Mesendoderm (in vitro differentiated cells): Measurements from ENCODE around the gene GMDS.

Source experiments
- DNase-seq: peaks from one replicate; pipeline ENCODE4 v3.0.0; 2013
- H2AK5ac ChIP-seq: 2 replicates; pipeline ENCODE4 v1.6.1; 2013; ENCODE audit warnings: low read length, inconsistent platforms
- H2BK120ac ChIP-seq: 2 replicates; pipeline ENCODE4 v1.6.1; 2013; ENCODE audit warnings: low read depth, mild to moderate bottlenecking, low read length, moderate library complexity, mixed read lengths
- H2BK15ac ChIP-seq: replicated peaks from 2 replicates; pipeline ENCODE4 v1.6.1; 2013; ENCODE audit warnings: low read depth, mild to moderate bottlenecking, moderate library complexity
- H2BK5ac ChIP-seq: 2 replicates; pipeline ENCODE4 v1.6.1; 2013; ENCODE audit warnings: low read length, inconsistent platforms
- H3K18ac ChIP-seq: 2 replicates; pipeline ENCODE4 v1.6.1; 2013; ENCODE audit warnings: mild to moderate bottlenecking, low read length, mixed read lengths
- H3K23ac ChIP-seq: one replicate; pipeline ENCODE4 v1.6.1; 2013; ENCODE audit warnings: low read length
- H3K27ac ChIP-seq: 2 replicates; pipeline ENCODE4 v1.5.1; 2013; ENCODE audit warnings: low read depth, mild to moderate bottlenecking, inconsistent platforms, low read length, moderate library complexity
- H3K27me3 ChIP-seq: 2 replicates; pipeline ENCODE4 v1.6.1; 2013; ENCODE audit warnings: low read length, control low read depth, mild to moderate bottlenecking, inconsistent platforms; ENCODE audit not compliant: insufficient read depth, poor library complexity
- H3K36me3 ChIP-seq: 2 replicates; pipeline ENCODE4 v1.6.1; 2013; ENCODE audit warnings: low read length, inconsistent platforms; ENCODE audit not compliant: control insufficient read depth, insufficient read depth
- H3K4ac ChIP-seq: one replicate; pipeline ENCODE4 v1.6.1; 2013; ENCODE audit warnings: low read depth, mild to moderate bottlenecking, low read length, moderate library complexity
- H3K4me1 ChIP-seq: 2 replicates; pipeline ENCODE4 v1.6.1; 2013; ENCODE audit warnings: low read depth, low read length, inconsistent platforms; ENCODE audit not compliant: control insufficient read depth
- H3K4me2 ChIP-seq: 2 replicates; pipeline ENCODE4 v1.6.1; 2013; ENCODE audit warnings: low read length
- H3K4me3 ChIP-seq: 2 replicates; pipeline ENCODE4 v1.5.1; 2013; ENCODE audit warnings: mild to moderate bottlenecking, low read length
- H3K56ac ChIP-seq: one replicate; pipeline ENCODE4 v1.6.1; 2013; ENCODE audit warnings: low read length
- H3K79me1 ChIP-seq: 2 replicates; pipeline ENCODE4 v1.6.1; 2013; ENCODE audit warnings: low read length, inconsistent platforms
- H3K79me2 ChIP-seq: 2 replicates; pipeline ENCODE4 v1.6.1; 2013; ENCODE audit warnings: mild to moderate bottlenecking, low read length; ENCODE audit not compliant: control insufficient read depth, insufficient read depth
- H3K9ac ChIP-seq: 2 replicates; pipeline ENCODE4 v1.6.1; 2013; ENCODE audit warnings: low read length, inconsistent platforms
- H4K5ac ChIP-seq: one replicate; pipeline ENCODE4 v1.6.1; 2013; ENCODE audit warnings: low read length
- H4K8ac ChIP-seq: one replicate; pipeline ENCODE4 v1.6.1; 2013; ENCODE audit warnings: low read depth, mild to moderate bottlenecking, control low read depth, low read length, moderate library complexity
- WGBS: extraction: QIAGEN DNeasy Blood & Tissue Kit; methylation state at CpG from one replicate; pipeline ENCODE4 v1.1.7; 2013; ENCODE audit warnings: low lambda C conversion rate, missing lambda C conversion rate; ENCODE audit not compliant: insufficient coverage; ENCODE audit errors: extremely low coverage; 5-methylcytosine and 5-hydroxymethylcytosine counted together

Gene GMDS

GRCh38 chr6:1867197-1867596, 378.2 kb downstream of the GMDS start:
- DNase-seq: no peak
- no peaks in the 10 kb centered on the region for H3K79me2 ChIP-seq
- no peaks in the 10 kb centered on the region for H3K4me1 ChIP-seq
- no peak overlapping the region for H2BK120ac ChIP-seq
- no peak overlapping the region for H3K4me2 ChIP-seq
- H3K27ac ChIP-seq: no peak overlapping the region
- H2AK5ac ChIP-seq: no peak overlapping the region
- no peak overlapping the region for H4K5ac ChIP-seq
- H4K8ac ChIP-seq: no peak overlapping the region
- no peaks in the 10 kb centered on the region for H3K79me1 ChIP-seq
- no peaks in the 10 kb centered on the region for H3K36me3 ChIP-seq
- no peak overlapping the region for H3K18ac ChIP-seq
- WGBS: no CpG with 5 or more reads among the region's 3 CpGs
- H2BK5ac ChIP-seq: no peak overlapping the region
- no peak overlapping the region for H3K23ac ChIP-seq
- H3K56ac ChIP-seq: no peak overlapping the region
- no peak overlapping the region for H3K4me3 ChIP-seq
- H3K4ac ChIP-seq: no peak overlapping the region
- no peak overlapping the region for H3K9ac ChIP-seq
- no peaks in the 10 kb centered on the region for H3K27me3 ChIP-seq
- H2BK15ac ChIP-seq: no peak overlapping the region

DNA sequence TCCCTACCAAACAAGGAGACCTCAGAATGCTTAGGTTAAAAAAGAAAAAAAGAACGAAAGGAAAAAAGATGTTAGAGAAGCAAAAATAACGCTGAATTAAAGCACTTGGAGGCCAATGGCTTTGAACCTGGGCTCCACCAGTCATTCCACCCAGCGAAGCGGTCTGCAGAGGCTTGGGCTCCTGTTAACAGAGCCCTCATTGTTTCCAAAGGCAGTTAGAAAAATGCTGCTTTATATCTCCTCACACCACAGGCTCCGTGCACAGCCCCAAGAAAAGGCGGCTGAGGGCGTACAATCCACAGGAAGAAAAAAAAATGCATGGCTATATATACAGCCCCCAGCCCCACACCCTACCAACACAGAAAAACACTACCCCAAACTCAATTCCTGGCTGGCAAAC, 379.8 kb downstream of the GMDS start:
- Histone ChIP-seq H3K79me1 (no peaks in the 10 kb centered on the region), H3K56ac (no peak overlapping the region), H3K4ac (no peak overlapping the region), H2AK5ac (no peak overlapping the region), H2BK15ac (no peak overlapping the region), H3K4me1 (no peaks in the 10 kb centered on the region), H3K27ac (no peak overlapping the region), H4K5ac (no peak overlapping the region), H3K36me3 (no peaks in the 10 kb centered on the region), H3K4me2 (no peak overlapping the region), H2BK120ac (no peak overlapping the region), H3K18ac (no peak overlapping the region), H3K79me2 (no peaks in the 10 kb centered on the region), H3K23ac (no peak overlapping the region), H4K8ac (no peak overlapping the region), H2BK5ac (no peak overlapping the region), H3K4me3 (no peak overlapping the region), H3K27me3 (no peaks in the 10 kb centered on the region), H3K9ac (no peak overlapping the region)
- DNase-seq: no peak
- WGBS: no CpG with 5 or more reads among the region's 7 CpGs

DNA sequence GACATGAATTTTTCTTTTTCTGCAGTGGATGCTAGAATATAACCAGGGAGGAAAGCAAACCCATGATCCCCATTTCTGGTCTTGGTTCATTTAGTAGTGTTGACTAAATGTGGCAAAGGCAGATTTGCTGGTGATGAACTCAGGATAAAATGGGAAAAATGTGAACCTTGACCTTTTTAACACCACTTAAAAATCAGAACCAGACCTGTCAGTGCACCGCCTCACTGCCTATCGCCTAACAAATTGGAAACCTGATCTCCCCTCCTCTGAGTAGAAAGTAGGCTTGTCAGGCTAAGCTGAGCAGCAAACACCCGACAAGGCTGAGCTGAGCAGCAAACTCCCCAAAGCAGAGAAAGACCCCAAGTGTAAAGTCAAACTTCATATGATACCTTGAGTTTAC, 380.9 kb downstream of the GMDS start:
- Histone ChIP-seq H3K36me3 (no peaks in the 10 kb centered on the region), H3K23ac (no peak overlapping the region), H3K9ac (no peak overlapping the region), H3K56ac (no peak overlapping the region), H3K79me2 (no peaks in the 10 kb centered on the region), H3K4ac (no peak overlapping the region), H3K4me2 (no peak overlapping the region), H2BK15ac (no peak overlapping the region), H3K79me1 (no peaks in the 10 kb centered on the region), H2BK5ac (no peak overlapping the region), H3K27ac (no peak overlapping the region), H3K4me3 (no peak overlapping the region), H4K5ac (no peak overlapping the region), H3K4me1 (no peaks in the 10 kb centered on the region), H2BK120ac (no peak overlapping the region), H3K27me3 (no peaks in the 10 kb centered on the region), H2AK5ac (no peak overlapping the region), H3K18ac (no peak overlapping the region), H4K8ac (no peak overlapping the region)
- DNase-seq: peak; percentile 65
- WGBS: no CpG with 5 or more reads among the region's 3 CpGs

DNA sequence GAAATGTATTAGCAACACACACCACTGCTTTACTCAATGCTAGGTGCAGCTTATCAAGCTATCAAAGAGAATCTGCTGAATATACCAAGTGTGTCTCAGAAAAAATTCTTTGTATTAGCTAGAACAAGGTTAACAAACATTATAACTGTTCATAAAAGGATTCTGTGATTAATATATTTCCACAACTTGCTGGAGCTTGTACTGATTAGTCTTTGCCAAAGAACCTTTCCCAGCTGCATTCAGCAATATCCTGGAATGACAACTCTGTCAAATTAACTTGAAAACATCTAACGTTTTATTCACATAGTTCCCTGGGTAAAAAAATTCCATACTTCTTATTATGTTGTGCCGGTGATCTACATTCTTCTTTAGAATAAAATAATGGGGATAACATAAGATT, 383.0 kb downstream of the GMDS start:
- Histone ChIP-seq H3K27me3 (no peaks in the 10 kb centered on the region), H2BK120ac (no peak overlapping the region), H4K8ac (no peak overlapping the region), H3K36me3 (no peaks in the 10 kb centered on the region), H3K79me1 (no peaks in the 10 kb centered on the region), H3K23ac (no peak overlapping the region), H2BK15ac (no peak overlapping the region), H3K4me1 (no peaks in the 10 kb centered on the region), H4K5ac (no peak overlapping the region), H3K4me3 (no peak overlapping the region), H3K27ac (no peak overlapping the region), H3K9ac (no peak overlapping the region), H3K56ac (no peak overlapping the region), H3K18ac (no peak overlapping the region), H3K79me2 (no peaks in the 10 kb centered on the region), H2AK5ac (no peak overlapping the region), H3K4me2 (no peak overlapping the region), H2BK5ac (no peak overlapping the region), H3K4ac (no peak overlapping the region)
- no CpG with 5 or more reads among the region's 2 CpGs for WGBS
- DNase-seq: no peak

- Histone ChIP-seq H3K79me1 (no peaks in the 10 kb centered on the region), H3K23ac (no peak overlapping the region), H3K9ac (no peak overlapping the region), H3K27ac (no peak overlapping the region), H3K4me2 (no peak overlapping the region), H4K5ac (no peak overlapping the region), H3K79me2 (no peaks in the 10 kb centered on the region), H3K4ac (no peak overlapping the region), H3K18ac (no peak overlapping the region), H4K8ac (no peak overlapping the region), H2AK5ac (no peak overlapping the region), H2BK15ac (no peak overlapping the region), H2BK120ac (no peak overlapping the region), H3K4me1 (no peaks in the 10 kb centered on the region), H3K27me3 (no peaks in the 10 kb centered on the region), H3K56ac (no peak overlapping the region), H3K36me3 (no peaks in the 10 kb centered on the region), H2BK5ac (no peak overlapping the region), H3K4me3 (no peak overlapping the region)
- DNase-seq: no peak
- no CpG with 5 or more reads among the region's 4 CpGs for WGBS
These were observed 384.6 kb downstream of the GMDS start for GRCh38 chr6:1860756-1861348.

DNA sequence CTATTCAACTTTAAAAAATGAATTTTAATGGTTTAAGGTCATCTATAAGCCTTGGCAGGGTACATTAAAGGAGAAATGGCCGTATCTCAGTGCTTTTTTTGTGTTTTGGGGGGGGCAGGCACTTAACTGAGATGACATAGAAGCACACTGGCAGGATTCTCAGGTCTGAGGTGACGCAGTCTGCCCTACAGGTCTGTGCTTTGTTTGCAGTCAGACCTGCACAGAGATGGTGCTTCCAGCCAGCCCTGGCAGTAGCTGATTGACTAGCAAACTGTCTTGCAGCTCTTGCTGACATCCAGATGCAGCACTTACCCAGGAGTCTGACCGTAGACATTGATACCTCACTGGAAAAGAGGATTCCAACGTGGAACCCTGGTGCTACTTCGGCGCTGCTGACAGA, 386.5 kb downstream of the GMDS start:
- Histone ChIP-seq H3K79me1 (no peaks in the 10 kb centered on the region), H3K9ac (no peak overlapping the region), H2AK5ac (no peak overlapping the region), H3K23ac (no peak overlapping the region), H4K8ac (no peak overlapping the region), H3K4me3 (no peak overlapping the region), H3K27me3 (no peaks in the 10 kb centered on the region), H2BK15ac (no peak overlapping the region), H3K18ac (no peak overlapping the region), H3K4me2 (no peak overlapping the region), H3K36me3 (no peaks in the 10 kb centered on the region), H3K4me1 (no peaks in the 10 kb centered on the region), H3K56ac (no peak overlapping the region), H4K5ac (no peak overlapping the region), H3K4ac (no peak overlapping the region), H3K79me2 (no peaks in the 10 kb centered on the region), H3K27ac (no peak overlapping the region), H2BK5ac (no peak overlapping the region), H2BK120ac (no peak overlapping the region)
- WGBS: no CpG with 5 or more reads among the region's 6 CpGs
- DNase-seq: no peak
